Measurements from ENCODE around the gene KIRREL3.

The KIRREL3 gene

DNA sequence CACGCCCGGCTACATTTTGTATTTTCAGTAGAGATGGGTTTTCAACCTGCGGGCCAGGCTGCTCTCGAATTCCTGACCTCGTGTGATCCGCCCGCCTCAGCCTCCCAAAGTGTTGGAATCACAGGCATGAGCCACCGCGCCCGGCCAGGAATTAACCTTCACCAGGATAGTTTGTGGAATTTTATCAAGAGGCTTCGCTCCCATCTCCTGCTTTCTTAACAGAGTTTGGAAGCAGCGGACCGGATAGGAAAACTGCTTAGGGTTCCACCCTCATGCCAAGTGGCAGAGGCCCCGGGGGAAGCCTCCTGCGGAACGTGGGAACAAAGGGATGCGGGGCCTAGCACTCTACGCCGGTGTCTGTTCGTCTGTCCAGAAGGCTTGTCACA is 415.2 kb downstream of the KIRREL3 start:
- no peak for DNase-seq

DNA sequence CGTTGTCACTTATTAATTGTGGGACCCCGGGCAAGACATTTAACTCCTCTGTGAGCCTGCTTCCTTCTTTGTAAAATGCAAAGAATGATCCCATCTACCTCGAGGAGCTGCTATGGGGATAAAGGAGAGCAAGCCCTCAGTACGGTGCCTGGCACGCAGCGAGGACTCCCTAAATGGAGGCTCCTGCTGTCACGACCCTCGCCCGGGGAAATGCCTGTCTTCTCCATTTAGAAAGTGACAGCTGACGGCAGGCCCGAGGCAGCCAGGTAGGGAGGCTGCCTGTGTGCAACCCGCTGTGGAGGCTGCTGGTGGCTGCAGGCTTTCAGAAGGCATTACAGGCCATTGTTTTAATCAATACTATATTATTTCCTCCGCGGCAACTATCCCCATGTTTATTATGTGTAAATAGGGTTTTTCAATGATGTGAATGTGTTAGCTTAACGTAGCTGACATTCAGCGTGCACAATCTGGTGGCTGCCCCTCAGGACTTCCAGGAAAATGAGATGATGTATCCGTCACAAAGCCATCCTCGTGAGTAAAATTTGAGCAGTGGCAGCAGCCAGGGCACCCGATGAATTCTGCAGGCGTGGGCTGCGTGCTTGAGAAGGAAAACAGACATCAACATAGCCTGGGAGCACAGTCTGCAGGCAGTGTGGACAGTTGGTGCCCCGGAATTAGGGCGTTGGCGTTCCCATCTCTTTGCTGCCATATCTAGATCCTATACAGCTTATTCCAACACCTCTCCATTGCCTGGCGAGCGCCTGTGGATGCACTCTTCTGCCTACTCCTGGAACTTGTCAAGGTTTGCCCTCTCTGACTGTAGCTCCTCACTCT is 416.8 kb downstream of the KIRREL3 start:
- no peak for DNase-seq

DNA sequence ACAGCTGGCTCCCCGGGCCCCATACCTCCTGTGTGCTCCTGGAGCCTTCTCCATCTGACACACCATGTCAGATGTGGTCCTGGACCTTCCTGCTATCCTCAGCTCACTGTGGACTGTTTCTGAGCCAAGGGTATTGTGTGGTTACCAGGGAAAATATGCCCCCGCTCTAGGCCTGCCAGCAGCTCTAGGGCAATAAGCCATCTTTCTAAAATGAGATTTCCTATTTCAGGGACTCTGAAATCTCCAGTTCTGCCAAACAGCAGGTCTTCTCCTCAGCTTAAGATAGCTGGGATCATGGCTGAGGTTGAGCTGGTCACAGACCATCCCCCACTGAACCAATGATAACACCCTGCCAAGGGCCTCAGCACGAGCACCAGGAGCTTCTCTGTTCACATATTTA is 417.5 kb downstream of the KIRREL3 start:
- DNase-seq = no peak

DNA sequence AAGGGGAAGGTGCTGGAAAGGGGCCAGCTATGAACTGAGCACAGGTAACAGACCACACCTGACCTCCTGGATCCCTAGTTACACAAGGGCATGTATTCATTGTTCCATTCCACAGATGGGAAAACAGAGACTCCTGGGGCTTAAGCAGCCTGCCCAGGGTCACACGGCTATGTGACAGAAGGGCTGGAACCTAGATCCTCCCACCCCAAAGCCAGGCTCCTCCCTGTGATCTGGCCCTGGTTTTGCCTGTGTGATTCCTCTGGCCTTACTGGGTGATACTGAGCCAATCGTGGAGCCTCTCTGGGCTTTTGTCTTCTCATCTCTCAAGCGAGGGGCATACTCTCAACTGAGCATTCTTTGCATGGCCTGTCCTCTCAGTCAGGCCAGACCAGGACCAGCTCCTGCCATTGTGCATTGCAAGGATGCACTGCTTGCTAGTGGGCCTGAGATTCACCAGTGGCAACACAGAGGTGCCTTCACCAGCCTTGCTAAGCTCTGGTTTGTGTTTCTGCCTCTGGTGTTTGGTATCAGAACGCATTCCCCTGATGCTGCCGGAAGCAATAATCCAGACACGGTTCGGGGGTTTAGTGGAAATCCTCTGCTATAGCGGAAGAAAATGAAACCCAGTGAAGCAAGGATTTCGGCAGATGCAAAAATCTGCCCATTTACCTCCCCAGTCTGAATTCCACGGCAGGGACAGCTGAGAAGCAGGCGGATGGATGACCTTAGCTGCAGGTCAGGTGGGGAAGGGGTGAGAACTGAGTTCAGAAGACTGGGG is 418.5 kb downstream of the KIRREL3 start:
- no peak for DNase-seq

DNA sequence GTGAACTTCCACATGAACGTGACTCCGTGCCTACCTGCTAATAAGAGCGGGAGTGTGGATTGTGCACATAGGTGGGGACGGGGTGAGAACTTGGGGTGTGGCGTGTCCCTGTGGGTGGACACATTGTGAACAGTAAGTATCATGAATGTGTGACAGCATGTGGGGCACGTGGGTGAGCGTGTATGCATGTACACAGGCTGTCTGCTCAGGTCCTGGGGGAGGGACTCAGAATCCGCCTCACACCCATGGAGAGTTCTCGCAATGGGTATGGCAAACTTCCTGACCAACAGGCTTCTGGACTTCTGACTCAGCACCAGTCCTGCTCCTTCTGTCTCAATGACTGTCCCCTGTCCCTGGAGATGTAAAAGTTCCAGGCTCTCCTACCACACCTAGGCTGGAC is 422.1 kb downstream of the KIRREL3 start:
- no peak for DNase-seq

DNA sequence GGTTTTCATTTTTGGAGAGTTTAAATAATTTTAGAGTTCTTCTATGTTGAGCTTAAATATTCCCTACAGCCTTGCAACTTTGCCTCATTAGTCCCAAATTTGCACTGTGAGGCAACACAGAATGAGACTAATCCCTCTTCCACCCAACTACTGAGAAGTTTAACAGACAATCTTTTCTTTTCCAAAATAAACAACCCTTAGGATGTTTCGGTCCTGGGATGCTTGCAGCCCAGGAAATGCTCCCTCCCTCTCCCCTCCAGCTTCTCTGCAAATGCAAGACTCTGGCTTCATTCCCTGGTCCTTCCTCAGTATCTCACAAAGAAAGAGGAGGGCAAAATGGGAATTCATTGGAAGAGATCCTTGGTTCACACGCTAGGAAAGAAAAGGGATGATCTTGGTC is 422.5 kb downstream of the KIRREL3 start:
- no peak for DNase-seq

DNA sequence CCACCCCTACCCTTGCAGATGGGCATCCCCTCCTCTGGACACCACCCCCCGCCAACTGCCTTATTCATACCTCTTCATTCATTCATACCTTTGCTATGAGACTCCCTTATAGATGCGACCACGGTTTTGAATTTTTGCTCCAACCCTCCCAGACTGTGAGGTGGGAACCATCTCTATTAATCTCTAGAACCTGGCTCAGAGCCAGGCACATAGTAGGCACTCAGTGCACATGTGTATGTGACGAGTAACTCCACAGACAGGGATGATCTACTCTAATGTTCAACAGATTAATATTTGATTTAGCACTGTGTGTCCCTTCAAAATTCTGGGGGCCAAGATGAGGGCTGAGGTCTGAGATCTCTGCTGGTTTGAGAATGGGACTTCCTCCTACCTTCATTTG is 424.7 kb downstream of the KIRREL3 start:
- DNase-seq = no peak

DNA sequence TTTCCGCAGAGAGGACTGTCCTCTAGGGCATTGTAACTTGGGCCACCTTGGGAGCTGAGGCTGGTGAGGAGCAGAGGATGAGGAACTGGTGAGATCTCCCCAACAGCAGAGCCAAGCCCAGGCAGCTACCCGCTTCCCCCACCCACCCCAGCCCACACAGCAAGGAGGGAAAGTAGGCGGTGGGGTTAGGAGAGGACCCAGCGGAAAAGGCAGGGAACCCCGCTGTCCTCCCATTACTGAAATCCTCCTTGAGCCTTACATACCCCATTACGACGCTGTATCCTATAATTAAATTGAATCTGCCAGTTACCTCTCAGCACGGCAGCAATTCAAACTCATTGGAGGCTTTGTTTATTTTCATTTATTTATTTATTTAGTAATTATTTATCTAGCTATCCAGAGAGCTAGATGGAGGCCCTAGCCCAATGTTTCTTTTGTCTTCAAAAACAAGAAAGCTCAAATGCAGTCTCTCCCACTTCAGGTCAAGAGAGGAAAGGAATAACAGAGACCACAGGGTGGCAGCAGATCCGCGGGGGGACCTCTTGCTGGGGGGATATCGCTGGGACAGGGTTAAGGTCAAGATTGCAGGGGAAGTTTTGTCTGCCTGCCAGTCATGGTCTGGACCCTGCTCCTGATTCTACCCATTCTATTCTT is 427.1 kb downstream of the KIRREL3 start:
- DNase-seq = no peak

DNA sequence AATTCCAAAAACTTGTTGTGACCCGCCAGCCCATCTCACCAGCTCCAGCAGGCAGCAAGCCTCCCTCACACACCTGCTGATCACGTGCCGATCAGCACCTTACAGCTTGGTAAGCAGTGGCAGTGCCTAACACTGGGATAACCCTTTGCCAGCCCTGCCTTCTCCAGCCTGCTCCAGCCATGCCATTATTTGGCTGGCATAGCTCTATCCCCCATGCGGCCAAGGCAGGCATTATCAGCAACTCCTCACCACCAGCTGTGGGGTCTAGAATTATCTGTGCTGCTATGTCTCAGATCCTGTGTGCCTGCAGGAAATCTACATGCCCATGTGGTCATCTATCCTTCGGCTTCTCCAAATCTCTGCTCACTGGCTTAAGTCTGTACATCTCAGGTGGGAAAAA is 430.1 kb downstream of the KIRREL3 start:
- DNase-seq = no peak

DNA sequence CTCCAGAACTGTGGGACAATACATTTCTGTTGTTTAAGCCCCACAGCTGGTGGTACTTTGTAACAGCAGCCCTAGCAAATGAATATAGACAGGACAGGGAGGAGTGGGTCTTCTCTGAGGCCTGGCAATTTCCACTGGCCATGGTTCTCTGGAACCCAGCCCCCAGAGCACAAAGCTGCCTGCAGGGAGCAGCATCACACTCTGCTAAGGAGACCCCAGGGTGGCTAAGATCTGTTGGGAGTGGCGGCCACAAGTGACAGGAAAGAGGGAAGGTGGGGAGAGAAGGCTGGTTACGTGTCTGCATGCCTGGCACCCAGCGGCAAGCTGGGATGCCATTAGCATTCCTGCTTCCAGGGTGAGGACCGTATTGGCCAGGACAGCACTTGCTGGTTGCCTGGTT is 433.2 kb downstream of the KIRREL3 start:
- no peak for DNase-seq

DNA sequence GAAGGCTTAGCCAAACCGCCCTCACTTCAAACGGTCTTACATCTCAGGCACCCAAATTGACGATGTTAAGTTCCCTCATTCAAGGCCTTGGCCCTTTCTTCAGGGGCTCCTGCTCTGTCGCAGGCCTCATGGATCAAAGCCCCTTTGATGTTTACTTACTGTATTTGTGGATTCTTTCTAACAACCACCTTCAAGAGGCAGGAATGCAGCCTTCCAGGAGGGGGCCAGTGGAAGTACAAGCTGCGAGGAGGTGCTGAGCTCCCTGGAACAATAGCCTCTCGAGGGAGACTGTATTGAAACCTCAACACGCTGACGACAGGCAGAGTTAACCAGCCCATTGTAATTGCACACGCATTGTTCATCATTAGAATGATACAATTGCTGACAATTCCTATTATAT is 436.0 kb downstream of the KIRREL3 start:
- DNase-seq = no peak

DNA sequence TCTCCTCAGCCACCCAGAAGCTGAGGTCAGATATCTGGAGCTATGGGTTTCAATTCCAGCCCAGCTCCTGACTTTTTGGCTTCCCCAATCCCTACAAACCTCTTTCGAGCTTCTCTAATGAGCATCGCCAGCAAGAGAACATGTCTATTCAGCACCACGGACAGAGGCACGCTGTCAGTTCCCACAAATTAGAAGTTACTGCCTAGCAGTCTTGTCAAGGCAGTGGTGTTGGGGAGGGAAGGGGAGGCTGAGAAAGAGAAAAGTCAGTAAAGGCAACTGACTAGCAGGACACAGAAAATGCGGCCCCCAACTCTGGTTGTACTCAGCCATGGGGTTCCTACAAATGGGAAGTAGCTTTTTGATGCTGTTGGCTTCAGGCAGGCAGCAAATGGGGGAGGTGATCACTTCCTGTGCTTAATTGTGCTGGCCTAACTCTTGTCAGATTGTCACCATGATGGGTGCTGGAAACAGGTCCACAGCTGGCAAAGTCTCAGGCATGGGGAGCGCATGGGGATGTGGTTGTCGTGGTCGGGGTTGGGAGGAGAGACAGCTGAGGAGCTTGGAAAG is 439.2 kb downstream of the KIRREL3 start:
- peak in 8 of 51 donors; percentile 2 to 26 (median 11) for DNase-seq

DNA sequence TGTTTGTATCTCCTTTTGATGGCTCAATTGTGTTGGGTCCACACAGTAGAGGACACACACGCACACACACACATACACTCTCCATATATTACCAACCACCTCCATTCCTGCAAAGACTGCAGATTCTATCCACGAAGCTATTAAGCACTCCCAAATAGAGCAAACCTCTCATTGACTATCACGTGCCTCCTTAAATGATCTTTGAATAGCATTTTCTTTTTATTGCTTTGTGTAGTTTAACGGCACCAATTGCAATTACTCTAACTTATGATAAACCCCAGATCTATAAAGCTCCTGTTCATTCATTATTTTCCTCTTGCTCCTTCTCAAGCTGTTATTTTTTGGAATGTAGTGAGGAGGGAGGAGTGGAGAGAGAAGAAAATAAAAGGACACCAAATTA is 440.3 kb downstream of the KIRREL3 start:
- DNase-seq = no peak

DNA sequence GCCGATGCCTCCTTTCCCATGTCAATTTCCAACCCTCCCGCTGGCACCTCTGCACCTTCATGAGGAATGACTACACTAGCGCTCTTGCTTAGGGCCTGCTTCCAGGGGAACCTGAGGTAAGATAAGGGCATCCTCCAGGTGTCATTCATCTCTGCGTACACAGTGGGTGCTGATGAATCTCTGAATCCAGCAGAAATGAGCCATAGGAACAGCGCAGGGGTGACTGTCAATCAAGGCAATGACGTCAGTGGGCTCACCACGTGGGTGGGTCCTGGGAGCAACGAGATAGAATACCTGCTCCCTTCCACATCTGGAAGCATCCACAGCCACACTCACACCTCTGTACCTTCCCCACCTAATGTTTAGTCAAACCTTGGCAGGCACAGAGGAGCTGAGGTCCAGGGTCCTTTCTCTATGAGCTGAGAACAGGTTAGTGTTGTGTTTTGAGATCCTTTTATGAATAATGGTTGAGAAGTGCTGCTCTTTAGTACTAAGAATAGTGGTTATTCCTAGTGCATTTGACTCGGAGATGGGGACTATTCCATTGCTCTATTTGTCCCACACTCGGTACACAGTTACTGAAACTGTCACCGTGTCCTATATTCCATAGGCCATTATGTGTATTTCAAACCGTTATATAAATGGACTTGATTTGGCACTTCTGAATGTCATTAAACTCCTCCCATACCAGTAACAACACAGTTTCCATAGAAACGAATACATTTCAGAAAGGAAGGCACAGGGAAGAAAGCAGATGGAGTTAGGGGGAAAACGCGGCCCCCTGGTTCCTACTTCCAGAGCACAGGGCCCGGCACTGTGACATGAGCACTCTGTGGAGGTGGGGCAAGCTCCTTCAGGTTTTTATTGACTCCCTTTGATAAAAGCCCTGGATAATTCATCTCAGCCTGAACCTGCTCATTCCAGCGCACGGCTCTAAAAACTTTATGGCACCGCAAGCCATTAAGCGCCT is 451.7 kb downstream of the KIRREL3 start:
- peak in 9 of 51 donors; percentile 2 to 44 (median 16) for DNase-seq

DNA sequence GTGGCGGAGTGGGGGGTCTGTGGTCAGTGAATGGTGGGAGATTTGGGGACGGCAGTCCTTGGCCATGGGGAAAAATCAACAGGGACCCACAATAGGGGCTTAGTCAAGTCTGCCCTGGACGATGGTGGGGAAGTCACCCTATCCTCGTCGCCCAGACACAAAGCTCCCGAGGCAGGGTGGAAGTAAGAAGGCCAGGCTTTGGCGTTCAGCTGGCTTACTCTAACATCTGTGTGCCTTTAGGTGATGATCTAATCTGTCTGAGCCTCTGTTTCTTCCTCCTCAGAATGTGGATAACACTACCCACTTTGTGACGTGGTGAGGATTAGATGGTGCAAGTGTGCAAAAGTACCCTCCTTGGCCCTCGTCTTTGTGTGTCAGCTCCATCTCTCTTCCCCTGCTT is 452.9 kb downstream of the KIRREL3 start:
- DNase-seq = no peak

DNA sequence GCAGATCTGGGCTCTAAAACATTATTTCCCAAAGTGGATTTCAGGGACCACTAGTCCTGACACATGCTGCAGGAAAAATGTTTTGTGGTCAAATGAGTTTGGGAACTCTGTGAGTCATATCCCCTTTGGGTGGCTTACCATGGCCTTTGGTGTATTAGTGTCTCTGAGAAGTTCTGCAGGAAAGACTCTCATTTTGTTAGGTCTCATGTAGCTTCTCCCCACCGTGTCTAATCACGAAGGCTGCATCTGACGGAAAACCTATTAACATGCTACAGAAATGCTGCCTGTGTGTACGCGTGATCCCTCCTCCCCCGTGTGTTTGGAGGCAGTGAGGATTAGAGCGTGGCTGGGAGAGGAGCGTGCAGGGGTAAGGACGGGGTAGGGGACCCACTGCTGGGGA is 453.4 kb downstream of the KIRREL3 start:
- DNase-seq = no peak

DNA sequence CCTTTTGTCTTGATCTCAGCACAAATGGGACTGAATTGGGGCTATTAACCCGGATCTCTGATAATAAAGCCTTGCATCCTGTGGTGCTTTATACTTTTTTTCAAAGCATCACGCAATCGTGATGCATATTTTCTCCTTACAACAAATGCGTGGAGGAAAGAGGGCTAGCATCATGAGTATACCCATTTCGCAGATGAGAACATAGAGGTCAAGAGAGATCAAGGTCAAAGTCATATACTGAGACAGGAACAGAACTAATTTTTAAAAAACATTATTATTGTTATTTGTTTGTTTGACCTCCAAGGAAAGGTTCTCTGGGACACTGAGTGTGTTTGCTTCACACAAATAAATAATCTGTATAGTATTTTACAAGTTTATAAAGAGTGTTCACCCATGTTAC is 453.9 kb downstream of the KIRREL3 start:
- DNase-seq = no peak

DNA sequence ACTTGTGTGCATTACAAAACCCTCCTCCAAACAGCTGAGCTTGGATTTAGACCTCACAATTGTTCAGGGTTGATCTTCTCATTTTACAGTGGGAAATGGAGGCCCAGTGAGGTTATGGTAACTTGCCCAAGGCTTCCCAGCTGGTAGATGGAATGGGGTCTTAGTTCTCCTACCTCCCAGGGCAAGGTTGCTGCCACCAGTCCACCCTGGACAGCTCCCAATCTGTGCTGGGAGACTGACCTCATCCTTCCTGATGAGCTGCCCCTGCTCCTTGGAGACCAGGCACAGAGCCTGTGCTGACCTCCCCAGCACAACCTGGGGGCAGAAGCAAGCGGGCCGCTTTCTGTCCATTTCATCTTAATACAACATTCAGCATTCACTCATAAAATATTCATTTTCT is 454.4 kb downstream of the KIRREL3 start:
- DNase-seq = no peak

DNA sequence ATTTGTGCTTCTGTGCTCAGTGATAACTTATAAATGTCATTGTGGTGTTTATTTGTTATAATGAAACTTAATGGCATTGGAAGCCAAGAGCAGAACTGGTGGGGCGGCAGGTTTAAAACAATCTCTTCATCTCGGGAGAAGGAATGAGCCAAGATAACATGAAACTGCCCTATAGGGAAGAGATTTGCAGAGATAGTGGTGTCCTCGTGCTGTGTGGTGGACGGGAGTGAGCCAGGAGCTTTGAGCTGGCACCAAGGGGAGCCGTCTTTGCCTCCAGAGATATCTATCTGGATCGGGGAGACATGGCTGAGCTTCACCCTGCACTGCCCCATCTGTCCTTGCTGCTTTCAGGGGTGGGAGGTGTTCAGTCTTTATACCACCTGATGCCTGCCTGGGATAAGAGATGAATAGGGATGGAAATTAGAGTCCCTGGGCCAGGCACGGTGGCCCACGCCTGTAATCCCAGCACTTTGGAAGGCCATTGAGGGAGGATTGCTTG is 455.5 kb downstream of the KIRREL3 start:
- no peak for DNase-seq
